ENCODE results near the gene CKS1B.

The CKS1B gene

GRCh38 chr1:154945962-154946850 lies 28.3 kb upstream of the CKS1B start:
- DNase-seq (ENCODE audit: low spot score) = no peak

DNA sequence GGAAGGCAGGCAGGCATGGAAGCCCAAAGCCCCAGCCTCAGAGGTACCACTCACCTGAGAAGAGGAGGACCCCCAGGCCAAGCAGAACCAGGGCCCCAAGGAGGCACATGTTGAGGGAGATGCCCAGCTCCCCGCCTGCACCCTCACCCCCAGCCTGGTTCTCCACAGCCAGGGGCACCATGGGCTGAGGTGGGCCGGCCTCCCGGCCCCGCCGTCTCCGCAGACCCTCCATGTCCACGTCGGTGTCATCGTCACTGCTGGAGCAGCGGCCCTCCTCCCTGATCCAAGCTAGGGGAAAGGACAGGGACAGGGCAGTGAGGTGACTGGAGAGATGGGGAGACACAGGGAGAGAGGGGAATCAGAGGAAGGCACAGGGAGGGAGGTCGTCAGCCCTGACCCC lies 26.4 kb upstream of the CKS1B start:
- no peak for DNase-seq (ENCODE audit: low spot score)

DNA sequence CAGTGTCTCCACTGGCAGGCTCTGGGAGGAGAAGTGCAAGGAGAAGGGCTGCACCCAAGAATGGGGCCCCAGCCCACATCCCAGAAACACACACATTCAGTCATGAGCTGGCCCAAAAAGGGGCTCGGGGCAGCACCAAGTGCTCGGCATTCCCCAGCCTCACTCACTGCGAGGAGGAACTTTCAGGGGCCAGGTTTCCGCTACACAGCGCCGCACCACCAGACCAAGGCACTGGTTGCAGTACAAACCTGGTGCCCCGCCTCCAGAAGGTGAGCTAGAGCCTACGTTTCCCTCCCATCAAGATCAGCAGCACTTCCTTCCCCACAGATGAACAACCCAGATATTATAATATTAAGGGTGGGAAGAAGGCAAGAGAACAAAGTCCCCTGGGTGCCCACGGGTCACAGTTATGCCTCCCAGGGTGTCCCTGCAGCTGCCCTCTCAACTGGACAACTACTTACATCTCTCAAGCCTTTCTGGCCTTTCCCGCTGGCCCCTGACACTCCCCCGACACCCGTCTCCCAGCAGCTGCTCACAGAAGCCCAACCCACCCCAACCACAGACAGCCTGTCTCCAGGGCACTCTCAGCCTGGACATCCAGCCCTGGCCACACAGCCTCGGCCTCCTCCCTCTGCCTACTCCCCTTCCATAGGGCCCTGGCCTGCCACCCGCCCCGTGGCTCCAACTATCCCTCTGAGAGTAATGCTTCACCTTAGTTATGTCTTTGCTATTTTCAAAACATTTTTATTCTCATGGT lies 22.4 kb upstream of the CKS1B start:
- no peak for DNase-seq (ENCODE audit: low spot score)

DNA sequence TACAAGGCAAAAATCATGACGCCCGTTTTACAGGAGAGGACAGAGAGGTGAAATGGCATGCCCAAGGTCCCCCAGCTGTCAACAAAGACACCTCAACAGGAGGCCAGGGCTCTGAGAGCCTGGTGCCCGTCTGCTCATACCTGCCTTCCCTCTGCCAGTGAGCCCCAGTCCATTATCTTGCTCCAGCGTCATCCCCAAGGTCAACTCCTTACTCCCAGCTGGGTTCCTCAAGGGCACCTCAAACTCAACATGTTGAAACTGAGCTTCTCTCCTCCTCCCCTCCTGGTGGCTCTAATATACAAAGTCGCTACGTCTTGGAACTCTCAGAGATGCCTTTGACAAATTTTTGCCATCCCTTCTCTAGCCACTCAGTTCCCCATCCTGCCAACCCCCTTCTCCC lies 21.8 kb upstream of the CKS1B start:
- DNase-seq (ENCODE audit: low spot score) = no peak

GRCh38 chr1:154953611-154954038 lies 20.9 kb upstream of the CKS1B start:
- no peak for DNase-seq (ENCODE audit: low spot score)

- DNase-seq (ENCODE audit: low spot score) = no peak
Observed at GRCh38 chr1:154954541-154954940, 19.9 kb upstream of the CKS1B start.

DNA sequence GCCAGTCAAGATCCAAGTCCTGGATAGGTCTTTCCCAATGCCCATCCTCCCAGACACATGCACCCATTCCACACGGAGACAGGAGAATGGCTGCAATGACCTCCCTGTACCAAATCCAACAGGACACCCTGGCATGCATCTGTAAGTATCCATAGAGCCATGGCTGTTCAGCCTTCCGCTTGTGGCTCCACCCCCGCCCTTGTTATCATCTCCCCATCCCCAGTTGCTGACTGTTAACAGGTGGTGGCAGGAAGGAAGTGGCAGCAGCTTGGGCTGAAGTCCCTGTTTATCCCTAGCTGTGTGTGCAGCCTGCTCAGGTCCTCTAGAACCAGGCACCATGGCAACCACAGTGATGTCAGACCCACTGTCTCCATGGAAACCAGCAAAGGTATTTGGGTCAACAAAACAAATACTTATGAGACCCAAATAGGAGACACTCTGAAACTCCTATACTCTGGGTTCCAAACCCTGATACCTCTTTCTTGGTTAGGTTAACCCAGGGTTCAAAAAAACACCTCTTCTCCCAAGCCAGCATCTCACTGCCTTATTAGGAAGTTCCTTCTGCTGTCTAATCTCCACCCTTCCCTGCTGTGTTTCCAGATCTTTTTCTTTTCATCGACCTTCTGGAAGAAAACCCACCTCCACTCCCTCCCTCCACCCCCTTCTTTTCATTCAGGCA lies 19.3 kb upstream of the CKS1B start:
- peak; percentile 97 for DNase-seq (ENCODE audit: low spot score)

DNA sequence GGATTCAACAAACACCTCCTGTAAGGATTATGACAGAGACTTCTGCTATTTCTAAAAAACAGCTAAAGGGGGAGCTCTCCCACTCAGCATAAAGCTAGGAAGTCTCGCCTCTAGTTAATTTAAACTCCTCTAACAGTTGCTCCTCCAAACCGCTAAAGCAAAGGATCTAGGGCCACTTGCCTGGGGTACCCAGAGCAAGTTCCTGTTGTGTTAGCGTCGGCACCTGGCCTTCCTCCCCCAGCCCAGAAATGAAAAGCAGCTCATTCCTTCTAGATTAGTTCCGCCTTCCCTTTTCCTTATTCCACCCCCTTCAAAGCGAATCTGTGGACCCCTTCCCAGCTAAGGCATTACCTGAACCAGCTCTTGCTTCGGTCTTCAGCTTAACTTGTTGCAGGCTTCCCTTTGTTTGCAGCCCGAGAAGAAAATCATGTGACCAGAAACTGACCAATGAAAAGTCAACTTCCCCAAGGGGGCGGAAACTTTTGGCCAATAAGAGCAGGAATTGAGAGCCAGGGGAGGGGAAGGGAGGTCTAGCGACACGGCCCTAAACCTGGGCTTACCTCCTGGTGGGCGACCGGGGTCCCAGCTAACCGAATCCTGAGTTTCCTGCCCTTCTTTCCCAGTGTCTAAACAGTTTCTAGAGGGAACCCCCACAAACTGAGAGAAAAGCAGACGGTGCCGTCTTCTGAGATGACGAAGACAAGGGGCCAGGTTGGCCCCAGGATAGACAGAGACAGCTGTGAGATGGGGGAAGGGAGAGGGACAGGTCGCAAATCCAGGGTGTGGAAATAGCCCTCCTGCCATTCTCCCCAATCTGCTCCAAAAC lies 18.6 kb upstream of the CKS1B start, which contains the start of gene PBXIP1:
Gene PBXIP1, minus strand, starts transcription at position 382 of the 826 bp plus-strand sequence. CDS start 2,378 bp downstream, outside the sequence.
- DNase-seq (ENCODE audit: low spot score) = peak; percentile 96

GRCh38 chr1:154956544-154956941 lies 17.9 kb upstream of the CKS1B start:
- DNase-seq (ENCODE audit: low spot score) = no peak

GRCh38 chr1:154957091-154957657 lies 17.3 kb upstream of the CKS1B start:
- DNase-seq (ENCODE audit: low spot score) = no peak

- no peak for DNase-seq (ENCODE audit: low spot score)
Observed at GRCh38 chr1:154958036-154958435, 16.4 kb upstream of the CKS1B start.

DNA sequence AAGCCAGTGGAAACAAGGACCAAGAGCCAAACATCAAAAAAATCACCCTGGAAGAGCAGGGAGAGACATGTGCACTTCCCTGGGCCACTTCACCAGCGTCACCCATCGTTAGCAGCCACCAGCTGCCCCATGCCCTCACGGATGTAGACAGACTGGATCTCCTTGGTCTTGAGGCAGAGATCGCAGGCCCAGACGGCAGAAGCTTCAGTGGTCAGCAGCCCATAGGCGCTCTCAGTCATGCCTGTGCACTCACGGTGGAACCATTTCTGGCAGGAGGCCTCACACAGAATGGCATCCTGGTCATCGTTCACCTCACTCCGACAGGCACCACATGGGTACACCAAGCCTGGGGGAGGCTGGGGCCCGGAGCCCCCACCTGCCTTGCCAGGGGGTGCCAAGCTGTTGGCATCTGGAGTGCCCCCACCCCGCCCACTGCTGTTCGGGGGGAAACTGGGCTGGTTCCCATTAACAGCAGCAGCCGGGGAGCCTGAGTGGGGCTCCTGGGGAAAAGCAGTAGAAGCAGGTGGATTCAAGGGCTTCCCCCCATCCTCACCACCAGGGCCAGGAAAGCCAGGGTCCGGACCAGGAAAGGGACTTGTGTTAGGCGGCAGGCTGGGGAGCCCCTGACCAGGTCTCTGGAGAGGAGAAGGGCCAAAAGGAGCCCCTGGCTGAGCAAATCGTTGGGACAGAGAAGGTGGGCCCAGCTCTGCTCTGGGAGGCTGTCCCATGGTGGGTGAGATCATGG lies 15.6 kb upstream of the CKS1B start:
- no peak for DNase-seq (ENCODE audit: low spot score)

GRCh38 chr1:154959426-154959780 lies 15.1 kb upstream of the CKS1B start:
- no peak for DNase-seq (ENCODE audit: low spot score)

- DNase-seq (ENCODE audit: low spot score) = no peak
Observed at GRCh38 chr1:154960446-154961136, 13.9 kb upstream of the CKS1B start.

DNA sequence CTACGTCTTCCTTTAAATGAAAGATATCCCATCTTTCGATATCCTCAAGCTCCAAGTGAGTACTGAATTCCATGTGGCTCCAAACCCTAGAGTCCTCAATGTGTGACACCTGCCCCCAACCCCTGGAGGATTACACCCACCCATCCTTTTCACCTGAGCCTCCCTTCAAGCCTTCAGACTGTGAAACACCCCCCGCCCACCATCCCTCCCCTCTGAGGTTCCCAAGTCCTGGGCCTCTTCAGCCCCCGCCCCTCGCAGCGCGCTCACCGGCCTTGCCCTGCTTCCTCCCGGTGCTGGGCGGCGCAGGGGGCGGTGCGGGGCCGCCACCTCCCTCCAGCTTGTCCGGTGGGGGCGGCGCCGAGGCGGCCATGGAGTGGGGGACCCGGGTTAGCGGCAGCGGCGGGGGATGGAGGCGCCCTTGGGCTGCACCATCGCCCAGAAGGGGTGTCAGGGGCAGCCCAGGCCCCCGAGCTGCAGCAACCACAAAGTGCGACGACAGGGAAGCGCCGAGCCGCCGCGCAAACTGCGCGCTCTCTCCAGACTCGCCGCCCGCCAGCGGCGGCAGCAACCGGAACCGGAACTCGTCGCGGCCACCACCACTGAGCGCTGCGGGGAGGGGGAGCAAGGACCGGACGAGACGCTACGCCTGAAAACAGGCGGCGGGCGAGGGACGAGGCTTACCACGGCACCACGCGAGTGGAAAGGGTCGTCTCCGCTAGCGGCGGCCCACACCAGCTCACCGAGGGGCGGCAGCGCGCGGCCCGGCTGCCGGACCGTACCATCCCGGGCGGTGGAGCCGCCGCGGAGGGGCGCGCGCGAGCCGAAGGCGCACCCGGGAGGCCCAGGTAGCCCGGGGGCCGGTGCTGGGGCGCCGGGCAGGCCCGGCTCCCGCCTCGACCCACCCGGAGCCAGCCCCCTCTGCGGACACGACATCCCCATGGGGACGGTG lies 13.0 kb upstream of the CKS1B start, which contains the start of gene PYGO2:
Gene PYGO2, minus strand, starts transcription at position 576 of the 949 bp plus-strand sequence. Its CDS starts 206 bp downstream, at position 370.
- DNase-seq (ENCODE audit: low spot score) = peak; percentile 73

DNA sequence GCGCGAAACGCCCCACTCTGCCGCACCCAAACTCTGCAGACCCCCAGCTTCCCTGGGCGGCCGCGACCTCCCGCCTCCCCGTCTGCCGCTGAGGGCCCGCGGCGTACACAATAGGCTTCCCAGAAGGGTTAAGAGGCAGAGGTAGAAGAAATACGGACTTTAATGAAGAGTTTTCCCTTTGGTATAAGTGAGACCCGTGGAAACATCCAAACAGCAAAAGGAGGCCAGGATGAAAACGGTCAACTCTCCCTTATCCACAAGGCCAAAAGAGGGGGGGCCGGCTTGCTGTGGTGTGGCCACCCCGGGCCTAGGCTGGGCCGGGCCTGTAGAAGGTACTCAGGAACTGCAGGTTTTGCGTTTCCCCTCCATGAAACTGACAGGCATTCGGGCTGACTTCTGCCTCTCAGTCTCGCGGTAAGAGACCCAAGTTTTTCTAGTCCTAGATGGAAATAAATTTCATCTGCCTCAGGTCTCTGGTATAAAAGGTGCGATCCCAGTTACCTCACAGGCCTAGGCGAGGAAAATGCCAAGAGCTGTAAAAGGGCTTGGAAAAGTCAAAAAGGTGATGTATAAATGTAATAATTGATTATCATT lies 12.2 kb upstream of the CKS1B start:
- DNase-seq (ENCODE audit: low spot score) = peak; percentile 55

DNA sequence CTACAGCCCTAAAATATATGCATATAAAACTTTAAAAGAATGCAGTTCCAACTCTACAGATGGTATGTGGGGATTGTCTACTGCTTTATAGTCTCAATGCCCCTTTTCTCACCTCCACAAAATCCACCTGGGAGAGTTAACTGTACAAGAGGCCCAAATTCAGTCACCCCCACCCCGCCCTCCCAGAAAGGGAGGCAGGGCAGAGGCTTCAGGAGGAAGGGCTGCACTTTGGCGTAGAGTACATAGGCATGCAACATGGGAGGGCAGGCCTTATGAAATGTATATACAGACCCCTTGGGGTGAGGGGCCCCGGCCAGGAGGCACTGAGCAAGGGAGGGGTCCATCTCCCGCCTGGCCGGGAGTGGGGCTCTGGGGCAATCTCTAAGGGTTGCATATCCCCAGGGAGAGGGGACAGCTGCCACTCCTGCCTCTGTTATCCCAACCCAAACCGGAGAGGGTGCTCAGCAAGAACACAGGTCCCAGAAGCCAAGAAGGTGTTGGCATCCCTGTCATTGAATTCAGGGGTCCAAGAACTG lies 11.6 kb upstream of the CKS1B start:
- no peak for DNase-seq (ENCODE audit: low spot score)

- DNase-seq (ENCODE audit: low spot score) = no peak
Observed at GRCh38 chr1:154963643-154964042, 10.8 kb upstream of the CKS1B start.
